GM21528 (cell line): ENCODE data around the gene SINHCAF.

Experiments
- ATAC-seq: cut with Tn5 transposase; IDR thresholded peaks from one replicate; pipeline ENCODE4 v1.9.1; 2021; ENCODE audit warnings: mild to moderate bottlenecking, moderate library complexity; ENCODE audit not compliant: unreplicated experiment, low FRiP score

Gene SINHCAF

DNA sequence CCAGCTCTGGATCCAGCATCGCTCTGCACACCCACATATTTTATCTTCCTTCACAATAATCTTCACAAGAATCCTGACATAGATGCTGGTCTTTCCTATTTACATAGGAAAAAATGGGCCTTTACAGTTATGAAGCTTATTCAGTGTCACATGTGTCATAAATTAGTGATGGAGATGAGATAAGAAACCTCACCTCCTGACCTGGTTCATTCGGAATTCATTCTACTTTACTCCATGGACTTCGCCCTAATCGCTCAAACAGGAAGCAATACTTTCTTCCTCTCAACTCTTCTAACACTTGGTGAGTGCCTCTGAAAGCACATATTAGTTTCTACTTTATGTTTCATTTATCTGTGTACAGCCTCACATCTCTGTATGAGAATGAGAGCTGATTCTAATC lies 12.0 kb upstream of the SINHCAF start:
- no peak for ATAC-seq

- no peak for ATAC-seq
These were observed 5.3 kb upstream of the SINHCAF start for GRCh38 chr12:31331242-31331641.

DNA sequence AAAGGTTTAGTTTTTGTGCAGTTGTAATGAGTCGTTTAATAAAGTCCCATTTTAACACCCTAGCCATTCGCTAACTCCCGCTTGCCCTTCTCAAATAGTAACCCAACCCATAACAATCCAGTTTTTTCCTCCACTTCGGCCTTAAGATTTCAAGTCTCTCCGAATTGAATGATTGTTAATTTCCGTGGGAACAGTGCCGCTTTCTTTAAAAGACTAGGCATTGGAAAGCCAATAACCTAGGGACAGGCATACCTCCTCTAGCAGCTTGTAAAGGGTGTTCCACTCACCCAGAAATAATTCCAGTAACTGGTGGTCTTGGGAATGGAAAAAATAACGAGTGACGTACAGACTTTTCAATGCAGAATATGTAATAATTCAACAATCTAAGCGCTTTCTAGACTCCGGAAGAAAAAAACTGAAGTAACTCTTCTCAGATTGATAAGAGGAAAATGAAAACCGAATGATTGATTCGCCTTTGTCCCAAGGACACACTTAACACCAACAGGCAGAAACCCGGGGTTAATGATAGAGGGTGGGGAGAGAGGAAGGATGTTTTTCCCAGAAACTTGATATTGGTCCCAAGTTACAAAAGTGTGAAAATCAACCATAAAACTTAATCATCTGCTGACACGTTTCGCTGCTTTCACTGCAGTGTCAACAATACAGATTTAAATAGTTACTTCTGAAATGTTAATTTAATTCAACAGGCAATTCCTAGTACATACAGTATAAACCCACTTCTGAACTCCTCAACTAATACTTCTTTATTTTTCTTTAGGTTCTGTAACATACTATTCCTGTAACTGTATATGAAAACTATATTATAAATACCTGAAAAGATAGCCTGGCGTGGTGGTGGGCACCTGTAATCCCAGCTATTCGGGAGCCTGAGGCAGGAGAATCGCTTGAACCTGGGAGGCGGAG lies 1.0 kb upstream of the SINHCAF start:
- ATAC-seq: no peak

DNA sequence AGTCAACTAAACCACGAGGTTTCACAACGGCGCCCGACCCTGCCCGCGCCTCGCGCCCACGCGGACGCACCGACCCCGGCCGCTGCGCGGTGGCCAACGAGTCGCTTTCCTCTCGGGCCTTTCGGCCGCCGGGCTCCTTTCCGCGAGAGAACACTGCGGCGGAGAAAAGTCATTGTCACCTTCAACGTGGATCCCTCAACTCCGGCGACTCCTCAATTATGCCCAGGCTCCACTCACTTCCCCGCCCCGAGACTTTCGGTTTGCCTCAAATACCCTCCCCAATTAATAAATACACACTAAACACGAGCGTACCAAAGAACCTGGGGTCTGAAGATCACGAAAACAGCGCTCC lies 450 bp downstream of the SINHCAF start:
- peak; percentile 5 for ATAC-seq

- ATAC-seq: peak; percentile 7
These were observed 966 bp downstream of the SINHCAF start for GRCh38 chr12:31324845-31325523.

DNA sequence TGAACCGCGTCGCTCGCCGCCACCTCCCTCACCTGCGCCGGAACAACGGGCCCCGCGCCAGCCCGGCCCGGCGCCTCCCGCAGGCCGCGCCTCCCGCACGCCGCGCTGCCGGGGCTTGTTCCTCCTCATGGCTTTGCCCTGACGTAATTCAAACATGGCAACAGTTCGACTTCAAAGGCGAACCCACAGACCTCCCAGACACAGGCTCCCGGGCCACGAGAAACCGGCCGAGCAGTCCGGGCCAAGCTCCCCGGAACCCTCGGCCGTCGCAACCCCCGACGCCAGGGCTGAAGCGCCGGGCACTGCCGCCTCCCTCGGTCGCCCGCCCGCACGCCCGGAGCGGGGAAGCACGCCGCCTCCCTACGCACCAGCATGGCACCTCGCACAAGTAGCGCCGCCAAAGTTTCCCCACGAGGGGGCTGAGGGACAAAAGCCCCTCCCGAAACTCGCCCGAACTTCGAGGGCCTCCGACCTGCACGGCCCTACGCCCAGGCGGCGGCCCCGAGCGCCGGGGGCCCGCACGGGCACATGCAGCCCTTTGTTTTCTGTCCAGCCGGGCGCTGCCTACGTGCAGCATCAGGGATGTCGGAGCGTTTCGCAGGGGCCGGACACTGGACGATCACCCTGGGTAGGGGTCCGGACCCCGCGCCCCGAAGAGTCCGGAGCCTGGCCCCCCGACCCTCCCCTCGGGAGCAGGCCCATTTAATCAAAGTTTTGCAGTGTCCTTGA lies 1.7 kb downstream of the SINHCAF start:
- peak; percentile 34 for ATAC-seq

DNA sequence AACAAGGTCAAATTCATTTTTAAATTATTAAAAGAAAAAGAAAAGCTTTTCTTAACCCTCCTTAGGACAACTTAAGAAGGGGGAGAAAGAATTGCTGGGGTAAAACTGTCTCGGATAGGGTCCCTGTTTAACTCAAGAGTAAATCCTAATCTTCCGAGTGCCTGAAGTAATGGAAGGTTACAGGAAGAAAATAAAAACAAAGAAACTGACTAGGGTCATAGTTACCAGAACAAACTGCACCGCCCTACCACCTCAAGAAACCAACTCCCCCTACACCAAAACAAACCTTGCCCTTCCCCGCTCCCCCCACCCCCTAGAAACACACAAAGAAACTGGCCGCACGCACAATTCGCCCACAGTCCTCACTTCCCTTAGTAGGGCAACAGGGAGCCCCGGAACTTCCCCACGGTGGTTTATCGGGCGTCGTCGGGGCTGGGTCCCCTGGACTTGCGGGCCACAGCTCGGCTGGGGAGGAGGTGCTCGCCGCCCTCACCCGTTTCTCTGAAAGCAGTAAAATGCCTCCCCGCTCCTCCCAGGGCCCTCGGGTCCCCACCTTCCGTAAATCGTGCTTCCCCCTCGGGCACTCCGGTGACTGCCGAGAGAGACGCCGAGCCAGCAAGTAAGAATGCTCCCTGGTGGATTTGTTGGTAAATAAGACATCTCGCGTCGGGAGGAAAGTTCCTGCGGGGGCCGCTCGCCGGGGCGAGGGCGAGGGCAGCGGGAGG lies 2.4 kb downstream of the SINHCAF start:
- peak; percentile 18 for ATAC-seq

DNA sequence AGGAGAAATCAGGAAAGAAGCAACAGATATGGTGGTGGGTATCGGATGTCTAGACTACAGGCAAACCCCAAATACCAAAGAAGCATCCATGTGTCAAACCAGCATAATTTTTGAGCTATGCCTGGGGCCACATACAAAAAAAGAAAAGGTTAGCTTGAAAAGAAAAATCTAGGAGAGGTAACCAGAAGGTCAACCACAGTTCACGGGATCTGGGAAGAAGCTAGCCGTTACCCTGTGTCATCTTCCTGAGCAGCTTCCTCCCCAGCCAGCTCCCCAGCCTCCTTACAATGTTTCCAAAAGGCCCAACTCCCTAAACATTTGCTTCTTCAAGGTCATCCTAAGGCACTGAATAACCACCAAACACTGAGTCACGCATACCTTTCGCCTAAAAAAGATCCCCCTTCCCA lies 3.1 kb downstream of the SINHCAF start:
- no peak for ATAC-seq

DNA sequence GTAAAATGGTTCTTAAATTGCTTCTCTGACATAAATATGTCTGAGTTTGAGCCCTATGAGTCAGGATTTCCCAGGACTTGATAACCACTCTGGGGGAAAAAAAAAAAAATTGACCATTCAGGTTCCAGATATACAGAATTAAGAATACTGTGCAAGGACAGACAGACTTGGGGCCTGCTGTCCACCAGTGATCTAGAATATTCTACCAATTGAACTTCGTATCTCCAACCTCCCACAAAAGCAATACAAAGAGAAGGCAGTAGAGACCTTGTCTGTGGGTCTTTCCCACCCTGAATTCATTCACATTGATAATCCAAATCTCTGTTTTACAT lies 4.1 kb downstream of the SINHCAF start:
- ATAC-seq: no peak

DNA sequence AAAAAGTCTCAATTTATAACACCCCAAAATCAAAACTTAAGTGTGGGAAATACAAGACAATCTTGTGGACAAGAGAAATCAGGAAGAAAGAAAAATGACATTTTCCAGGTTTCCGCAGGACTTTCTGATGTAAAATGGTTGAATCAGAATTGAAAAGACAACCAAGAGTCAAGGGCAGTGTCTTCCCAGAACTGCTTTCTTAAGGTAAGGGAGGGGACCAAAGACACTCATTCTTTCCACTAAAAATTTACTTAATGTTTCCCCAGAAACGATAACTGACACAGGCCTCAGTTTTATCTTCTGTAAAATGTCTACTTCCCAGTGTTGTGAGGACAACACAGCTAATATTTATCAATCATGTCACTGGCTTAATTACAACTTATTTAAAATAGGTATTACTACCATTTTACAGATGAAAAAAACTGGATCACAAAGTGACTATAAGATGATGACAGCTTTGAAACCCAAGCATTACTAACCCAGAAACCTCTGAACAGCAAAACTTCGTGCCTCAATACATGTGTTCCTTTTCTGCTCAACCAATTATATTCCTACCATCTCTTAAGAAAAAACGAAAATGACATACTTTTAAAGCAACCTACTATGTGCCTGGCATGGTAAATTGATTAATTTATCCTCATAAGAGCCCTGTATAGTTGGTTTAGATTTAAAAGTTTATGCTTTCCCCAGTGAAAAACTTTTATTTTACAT lies 4.6 kb downstream of the SINHCAF start:
- no peak for ATAC-seq

- no peak for ATAC-seq
These were observed 7.2 kb downstream of the SINHCAF start for GRCh38 chr12:31318657-31319269.

GRCh38 chr12:31317471-31318395 lies 8.2 kb downstream of the SINHCAF start:
- no peak for ATAC-seq

GRCh38 chr12:31316891-31317290 lies 9.1 kb downstream of the SINHCAF start:
- ATAC-seq: no peak

- ATAC-seq: no peak
These were observed 10.0 kb downstream of the SINHCAF start for GRCh38 chr12:31315784-31316465.

DNA sequence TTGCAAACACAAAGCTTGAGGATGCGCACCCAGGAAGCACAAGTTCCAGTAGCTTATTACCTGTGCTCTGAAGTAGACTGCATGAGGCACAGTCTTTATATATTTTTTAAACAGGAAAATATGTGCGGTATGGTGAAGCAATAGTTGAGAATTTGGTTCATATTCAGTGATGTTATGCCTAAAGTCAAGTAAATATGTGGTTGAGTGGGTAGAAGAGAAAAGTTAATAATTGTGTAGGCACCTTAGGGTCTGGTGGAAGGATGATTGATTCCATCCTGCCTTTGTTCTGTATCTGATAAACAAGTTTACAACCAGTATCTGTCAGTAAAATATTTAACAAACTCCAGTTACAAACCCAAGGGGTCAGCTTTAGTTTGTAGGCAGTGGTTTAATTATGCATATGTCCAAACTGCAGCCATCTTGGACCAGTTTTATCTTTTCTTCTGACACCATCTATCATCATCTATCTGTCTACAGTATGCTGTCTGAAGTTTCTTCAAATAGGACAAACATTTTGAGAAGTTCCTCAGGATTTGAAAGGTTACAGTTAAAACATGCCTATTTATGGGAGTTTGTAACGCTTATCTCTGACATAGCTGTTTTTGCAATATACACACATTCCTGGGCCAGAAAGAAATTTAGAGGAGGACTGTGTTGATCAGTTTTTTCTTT lies 10.8 kb downstream of the SINHCAF start:
- ATAC-seq: no peak

DNA sequence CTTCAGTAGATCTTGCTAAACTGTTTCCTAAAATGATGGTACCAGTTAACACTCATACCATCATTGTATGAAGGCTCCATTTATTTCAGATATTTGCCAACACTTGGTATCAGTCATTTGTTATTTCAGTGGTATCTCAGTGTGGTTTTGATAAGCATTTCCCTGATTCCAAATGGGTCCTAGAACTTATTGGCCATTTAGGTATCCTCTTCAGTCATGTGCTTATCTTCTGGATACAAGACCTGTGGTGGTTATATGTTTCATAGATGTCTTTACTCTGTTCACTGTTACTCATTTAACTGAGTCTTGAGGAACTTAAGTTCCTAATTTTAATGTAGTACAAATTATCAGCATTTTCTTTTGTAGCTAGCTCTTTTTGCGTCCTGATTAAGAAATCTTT lies 13.5 kb downstream of the SINHCAF start:
- ATAC-seq: no peak

GRCh38 chr12:31311634-31312258 lies 14.2 kb downstream of the SINHCAF start:
- ATAC-seq: no peak
